ENCODE measurements around the gene STEAP3.

- TF ChIP-seq EZH2 (IDR thresholded peaks at IDR 0.05; ENCODE audit: low read length, unreplicated experiment), result no peak
- TF ChIP-seq CTCF (conservative IDR thresholded peaks at IDR 0.05; ENCODE audit: low read depth, low read length), result no peak
- no peak for TF ChIP-seq EZH2phosphoT487 (IDR thresholded peaks at IDR 0.05; ENCODE audit: borderline replicate concordance, low read length)
Observed at GRCh38 chr2:119256582-119256921, 32.9 kb downstream of the STEAP3 start.

Data from PC-3 (cell line).